Endothelial cell (in vitro differentiated cells): ENCODE data around the gene UBR1. TPM values are rescaled to one million over a fixed set of nuclear protein-coding genes. Genes with fewer than 3 reads are reported as not detected.

Experiments
- DNase-seq: peaks from one replicate; pipeline ENCODE4 v3.0.0; 2021; ENCODE audit warnings: low spot score
- H3K27ac Mint-ChIP-seq: one replicate; pipeline ENCODE4 v1.8.0; 2021; ENCODE audit warnings: mixed read lengths, inconsistent platforms; ENCODE audit not compliant: unreplicated experiment
- H3K27me3 Mint-ChIP-seq: one replicate; pipeline ENCODE4 v1.8.0; 2021; ENCODE audit warnings: mild to moderate bottlenecking, moderate library complexity, mixed read lengths, inconsistent platforms; ENCODE audit not compliant: unreplicated experiment
- H3K36me3 Mint-ChIP-seq: one replicate; pipeline ENCODE4 v1.8.0; 2021; ENCODE audit warnings: mild to moderate bottlenecking, low read depth, mixed read lengths, inconsistent platforms; ENCODE audit not compliant: unreplicated experiment
- H3K4me1 Mint-ChIP-seq: one replicate; pipeline ENCODE4 v1.8.0; 2021; ENCODE audit warnings: mild to moderate bottlenecking, mixed read lengths, inconsistent platforms; ENCODE audit not compliant: unreplicated experiment
- H3K4me3 Mint-ChIP-seq: one replicate; pipeline ENCODE4 v1.8.0; 2021; ENCODE audit warnings: mild to moderate bottlenecking, mixed read lengths, inconsistent platforms; ENCODE audit not compliant: unreplicated experiment
- H3K9me3 Mint-ChIP-seq: one replicate; pipeline ENCODE4 v1.8.0; 2021; ENCODE audit warnings: mixed read lengths, inconsistent platforms; ENCODE audit not compliant: unreplicated experiment
- CTCF ChIP-seq: fragments of 200-600 bp; sonication (generic); IDR thresholded peaks from one replicate; pipeline ENCODE4 v1.5.0; 2021; ENCODE audit warnings: antibody characterized with exemption; ENCODE audit not compliant: unreplicated experiment
- total RNA-seq: library from RNA; stranded (reverse); fragmentation: NEBNext Ultra II Directional; extraction: Animal tissue kit (Norgen Biotek cat#: 25700); gene quantifications from one replicate; pipeline ENCODE4 v1.2.1, GENCODE V29; 2021; ENCODE audit not compliant: unreplicated experiment

Gene UBR1
- total RNA-seq, 1 donor from 2014 or later = 20.8 TPM

- TF ChIP-seq CTCF = no peak
- no peaks in the 10 kb centered on the region for H3K36me3 Mint-ChIP-seq
- no peak for DNase-seq
- H3K27ac Mint-ChIP-seq = no peak overlapping the region
- peaks cover 16% of the 10 kb centered on the region for H3K4me1 Mint-ChIP-seq
- H3K4me3 Mint-ChIP-seq = peak overlapping the region; percentile 94
- H3K27me3 Mint-ChIP-seq = no peaks in the 10 kb centered on the region
- no peaks in the 10 kb centered on the region for H3K9me3 Mint-ChIP-seq
Measured at GRCh38 chr15:42919308-42919707, 186.5 kb downstream of the UBR1 start.

GRCh38 chr15:42918047-42918446, 187.8 kb downstream of the UBR1 start:
- Mint-ChIP-seq H3K36me3 (no peaks in the 10 kb centered on the region), H3K4me3 (no peak overlapping the region), H3K9me3 (no peaks in the 10 kb centered on the region), H3K4me1 (peaks cover 16% of the 10 kb centered on the region), H3K27ac (no peak overlapping the region), H3K27me3 (no peaks in the 10 kb centered on the region)
- DNase-seq = no peak
- no peak for TF ChIP-seq CTCF

- Mint-ChIP-seq H3K36me3 (no peaks in the 10 kb centered on the region), H3K27me3 (peaks cover 1% of the 10 kb centered on the region), H3K4me3 (no peak overlapping the region), H3K4me1 (peaks cover 9% of the 10 kb centered on the region), H3K27ac (no peak overlapping the region), H3K9me3 (no peaks in the 10 kb centered on the region)
- DNase-seq = no peak
- TF ChIP-seq CTCF = no peak
Measured at GRCh38 chr15:42915654-42916315, 190.1 kb downstream of the UBR1 start.

GRCh38 chr15:42914728-42915497, 190.9 kb downstream of the UBR1 start:
- H3K9me3 Mint-ChIP-seq = no peaks in the 10 kb centered on the region
- no peak for DNase-seq
- H3K4me1 Mint-ChIP-seq = peaks cover 8% of the 10 kb centered on the region
- H3K4me3 Mint-ChIP-seq = no peak overlapping the region
- no peaks in the 10 kb centered on the region for H3K36me3 Mint-ChIP-seq
- no peak overlapping the region for H3K27ac Mint-ChIP-seq
- TF ChIP-seq CTCF = no peak
- H3K27me3 Mint-ChIP-seq = peaks cover 1% of the 10 kb centered on the region

- Mint-ChIP-seq H3K27me3 (peaks cover 1% of the 10 kb centered on the region), H3K36me3 (no peaks in the 10 kb centered on the region), H3K27ac (no peak overlapping the region), H3K4me3 (no peak overlapping the region), H3K4me1 (no peaks in the 10 kb centered on the region), H3K9me3 (no peaks in the 10 kb centered on the region)
- DNase-seq = no peak
- TF ChIP-seq CTCF = no peak
Measured at GRCh38 chr15:42911058-42911592, 194.7 kb downstream of the UBR1 start.
